Measurements from ENCODE around the gene PXDN. TPM values are rescaled to one million over a fixed set of nuclear protein-coding genes. Genes with fewer than 3 reads are reported as not detected.

PXDN gene
- total RNA-seq, 8 experiments from 2014 or later, result 0.46 to 80.9 (median 45.0) TPM

GRCh38 chr2:1660656-1661640 lies 83.4 kb downstream of the PXDN start:
- WGBS, 10 experiments, result 60 to 94% (median 90%) methylated on average over 1 to 12 of the region's 21 CpGs; no CpG with 5 or more reads in 2 of the 10 experiments
- no peak for ATAC-seq (replicated peaks in 6 of 8)
- Histone ChIP-seq H3K4me1 (replicated peaks in 1 of 2) (no peaks in the 10 kb centered on the region), H3K27ac (no peak overlapping the region), H3K4me3 (no peak overlapping the region)
- in situ Hi-C loops (cut with MboI; ENCODE audit: low pct_unique_long_range_greater_than_20kb in 2 of 9, low sequenced_read_pairs in 9 of 9, unreplicated experiment in 9 of 9), result no loop called here

GRCh38 chr2:1659951-1660565 lies 84.3 kb downstream of the PXDN start:
- WGBS, 10 experiments, result 84 to 96% (median 92%) methylated on average over 2 to 7 of the region's 16 CpGs; no CpG with 5 or more reads in 5 of the 10 experiments
- ATAC-seq (replicated peaks in 6 of 8), result no peak
- in situ Hi-C loops (cut with MboI; ENCODE audit: low pct_unique_long_range_greater_than_20kb in 2 of 9, low sequenced_read_pairs in 9 of 9, unreplicated experiment in 9 of 9), result no loop called here

GRCh38 chr2:1658394-1659151 lies 85.7 kb downstream of the PXDN start:
- no peak overlapping the region for H3K27ac ChIP-seq
- in situ Hi-C loops (cut with MboI; ENCODE audit: low pct_unique_long_range_greater_than_20kb in 2 of 9, low sequenced_read_pairs in 9 of 9, unreplicated experiment in 9 of 9), result no loop called here
- no peak for ATAC-seq (replicated peaks in 6 of 8)
- 80 to 100% (median 90%) methylated on average over 1 to 6 of the region's 26 CpGs; no CpG with 5 or more reads in 5 of the 10 experiments for WGBS, 10 experiments
- H3K4me3 ChIP-seq, result no peak overlapping the region
- H3K4me1 ChIP-seq (replicated peaks in 1 of 2), result no peaks in the 10 kb centered on the region

More at GRCh38 chr2:1659951-1660565, 84.3 kb downstream of the PXDN start:
- Histone ChIP-seq H3K27ac (no peak overlapping the region), H3K4me3 (no peak overlapping the region), H3K4me1 (replicated peaks in 1 of 2) (no peaks in the 10 kb centered on the region)

GRCh38 chr2:1656961-1657841 lies 87.1 kb downstream of the PXDN start:
- in situ Hi-C loops (cut with MboI; ENCODE audit: low pct_unique_long_range_greater_than_20kb in 2 of 9, low sequenced_read_pairs in 9 of 9, unreplicated experiment in 9 of 9), result no loop called here
- no peak for ATAC-seq (replicated peaks in 6 of 8)
- Histone ChIP-seq H3K4me1 (replicated peaks in 1 of 2) (no peaks in the 10 kb centered on the region), H3K27ac (no peak overlapping the region), H3K4me3 (no peak overlapping the region)
- WGBS, 10 experiments, result 50 to 100% (median 100%) methylated on average over 1 of the region's 7 CpGs; no CpG with 5 or more reads in 5 of the 10 experiments

GRCh38 chr2:1656326-1656960 lies 87.9 kb downstream of the PXDN start:
- no peak overlapping the region for H3K27ac ChIP-seq
- 67 to 100% (median 96%) methylated on average over 1 to 2 of the region's 6 CpGs; no CpG with 5 or more reads in 4 of the 10 experiments for WGBS, 10 experiments
- in situ Hi-C loops (cut with MboI; ENCODE audit: low pct_unique_long_range_greater_than_20kb in 2 of 9, low sequenced_read_pairs in 9 of 9, unreplicated experiment in 9 of 9), result no loop called here
- no peaks in the 10 kb centered on the region for H3K4me1 ChIP-seq (replicated peaks in 1 of 2)
- ATAC-seq (replicated peaks in 6 of 8), result no peak
- H3K4me3 ChIP-seq, result no peak overlapping the region

GRCh38 chr2:1655461-1655860 lies 88.9 kb downstream of the PXDN start:
- Histone ChIP-seq H3K27ac (no peak overlapping the region), H3K4me1 (replicated peaks in 1 of 2) (no peaks in the 10 kb centered on the region), H3K4me3 (no peak overlapping the region)
- in situ Hi-C loops (cut with MboI; ENCODE audit: low pct_unique_long_range_greater_than_20kb in 2 of 9, low sequenced_read_pairs in 9 of 9, unreplicated experiment in 9 of 9), result no loop called here
- WGBS, 10 experiments, result 100% methylated on average over 2 of the region's 3 CpGs; no CpG with 5 or more reads in 9 of the 10 experiments
- ATAC-seq (replicated peaks in 6 of 8), result no peak

- H3K27ac ChIP-seq, result no peak overlapping the region
- 40 to 100% (median 70%) methylated on average over 1 to 5 of the region's 8 CpGs; no CpG with 5 or more reads in 2 of the 10 experiments for WGBS, 10 experiments
- no peak for ATAC-seq (replicated peaks in 6 of 8)
- no peaks in the 10 kb centered on the region for H3K4me1 ChIP-seq (replicated peaks in 1 of 2)
- in situ Hi-C loops (cut with MboI; ENCODE audit: low pct_unique_long_range_greater_than_20kb in 2 of 9, low sequenced_read_pairs in 9 of 9, unreplicated experiment in 9 of 9), result no loop called here
- H3K4me3 ChIP-seq, result no peak overlapping the region
Observed at GRCh38 chr2:1654696-1655374, 89.5 kb downstream of the PXDN start.

GRCh38 chr2:1653956-1654695 lies 90.2 kb downstream of the PXDN start:
- in situ Hi-C loops (cut with MboI; ENCODE audit: low pct_unique_long_range_greater_than_20kb in 2 of 9, low sequenced_read_pairs in 9 of 9, unreplicated experiment in 9 of 9), result no loop called here
- 30 to 100% (median 94%) methylated on average over 3 to 14 of the region's 14 CpGs for WGBS, 10 experiments
- H3K27ac ChIP-seq, result no peak overlapping the region
- H3K4me3 ChIP-seq, result no peak overlapping the region
- H3K4me1 ChIP-seq (replicated peaks in 1 of 2), result no peaks in the 10 kb centered on the region
- no peak for ATAC-seq (replicated peaks in 6 of 8)

GRCh38 chr2:1652034-1652790 lies 92.1 kb downstream of the PXDN start:
- Histone ChIP-seq H3K4me1 (replicated peaks in 1 of 2) (no peaks in the 10 kb centered on the region), H3K4me3 (no peak overlapping the region), H3K27ac (no peak overlapping the region)
- ATAC-seq (replicated peaks in 6 of 8), result no peak
- WGBS, 10 experiments, result 40 to 100% (median 83%) methylated on average over 1 to 4 of the region's 9 CpGs; no CpG with 5 or more reads in 4 of the 10 experiments
- in situ Hi-C loops (cut with MboI; ENCODE audit: low pct_unique_long_range_greater_than_20kb in 2 of 9, low sequenced_read_pairs in 9 of 9, unreplicated experiment in 9 of 9), result no loop called here

- Histone ChIP-seq H3K4me3 (no peak overlapping the region), H3K27ac (no peak overlapping the region), H3K4me1 (replicated peaks in 1 of 2) (no peaks in the 10 kb centered on the region)
- in situ Hi-C loops (cut with MboI; ENCODE audit: low pct_unique_long_range_greater_than_20kb in 2 of 9, low sequenced_read_pairs in 9 of 9, unreplicated experiment in 9 of 9), result no loop called here
- WGBS, 10 experiments, result 0 to 100% (median 79%) methylated on average over 1 to 12 of the region's 16 CpGs
- no peak for ATAC-seq (replicated peaks in 6 of 8)
Observed at GRCh38 chr2:1651121-1652033, 92.9 kb downstream of the PXDN start.
